ENCODE data around the gene MINK1.

Gene MINK1

GRCh38 chr17:4846635-4847390 is 13.7 kb downstream of the MINK1 start:
- H3K36me3 ChIP-seq, result no peaks in the 10 kb centered on the region
- H3K9me3 ChIP-seq, result no peaks in the 10 kb centered on the region
- no peaks in the 10 kb centered on the region for H3K4me1 ChIP-seq
- H3K4me3 ChIP-seq (ENCODE audit: low read depth, low read length), result no peak overlapping the region
- H3K27me3 ChIP-seq, result no peaks in the 10 kb centered on the region
- DNase-seq, result no peak
- no peak for TF ChIP-seq CTCF (IDR thresholded peaks at IDR 0.05; ENCODE audit: low read depth, low read length)

- Histone ChIP-seq H3K4me1 (no peaks in the 10 kb centered on the region), H3K4me3 (ENCODE audit: low read depth, low read length) (no peak overlapping the region), H3K27me3 (no peaks in the 10 kb centered on the region), H3K9me3 (no peaks in the 10 kb centered on the region), H3K36me3 (no peaks in the 10 kb centered on the region)
- no peak for TF ChIP-seq CTCF (IDR thresholded peaks at IDR 0.05; ENCODE audit: low read depth, low read length)
- DNase-seq, result no peak
Observed at GRCh38 chr17:4849011-4849536, 15.9 kb downstream of the MINK1 start.

GRCh38 chr17:4850246-4850645 is 17.1 kb downstream of the MINK1 start:
- H3K4me1 ChIP-seq, result no peaks in the 10 kb centered on the region
- TF ChIP-seq CTCF (IDR thresholded peaks at IDR 0.05; ENCODE audit: low read depth, low read length), result no peak
- no peak overlapping the region for H3K4me3 ChIP-seq (ENCODE audit: low read depth, low read length)
- no peak for DNase-seq
- no peaks in the 10 kb centered on the region for H3K36me3 ChIP-seq
- H3K27me3 ChIP-seq, result no peaks in the 10 kb centered on the region
- H3K9me3 ChIP-seq, result no peaks in the 10 kb centered on the region

- Histone ChIP-seq H3K4me1 (no peaks in the 10 kb centered on the region), H3K4me3 (ENCODE audit: low read depth, low read length) (no peak overlapping the region), H3K36me3 (no peaks in the 10 kb centered on the region), H3K9me3 (no peaks in the 10 kb centered on the region), H3K27me3 (no peaks in the 10 kb centered on the region)
- no peak for DNase-seq
- TF ChIP-seq CTCF (IDR thresholded peaks at IDR 0.05; ENCODE audit: low read depth, low read length), result no peak
Observed at GRCh38 chr17:4851084-4851483, 17.9 kb downstream of the MINK1 start.

- Histone ChIP-seq H3K9me3 (no peaks in the 10 kb centered on the region), H3K4me3 (ENCODE audit: low read depth, low read length) (no peak overlapping the region), H3K4me1 (no peaks in the 10 kb centered on the region), H3K27me3 (no peaks in the 10 kb centered on the region), H3K36me3 (no peaks in the 10 kb centered on the region)
- TF ChIP-seq CTCF (IDR thresholded peaks at IDR 0.05; ENCODE audit: low read depth, low read length), result no peak
- DNase-seq, result peak; percentile 22
Observed at GRCh38 chr17:4852567-4853207, 19.5 kb downstream of the MINK1 start.

GRCh38 chr17:4853208-4853671 is 20.1 kb downstream of the MINK1 start:
- no peak for TF ChIP-seq CTCF (IDR thresholded peaks at IDR 0.05; ENCODE audit: low read depth, low read length)
- H3K4me3 ChIP-seq (ENCODE audit: low read depth, low read length), result no peak overlapping the region
- no peaks in the 10 kb centered on the region for H3K4me1 ChIP-seq
- no peaks in the 10 kb centered on the region for H3K27me3 ChIP-seq
- no peak for DNase-seq
- H3K9me3 ChIP-seq, result no peaks in the 10 kb centered on the region
- H3K36me3 ChIP-seq, result no peaks in the 10 kb centered on the region
